GM12878 (cell line): ENCODE data around the gene CBLB. TPM values are rescaled to one million over a fixed set of nuclear protein-coding genes. Genes with fewer than 3 reads are reported as not detected.

ENCODE experiments used
- ATAC-seq: fragments of 200-7000 bp; cut with Tn5 transposase; 3 replicates; pipeline ENCODE4 v1.9.1; 2020; ENCODE audit warnings: mild to moderate bottlenecking, moderate library complexity
- BruUV-seq: library from RNA; stranded (reverse); fragments of 400-500 nt; replicated peaks from 2 replicates; lab custom pipeline; 2021; lab: Mats Ljungman, UMichigan
- CTCF ChIA-PET: fragments of 300-600 bp; sonication (Branson Sonifier 250); formaldehyde crosslinking; extraction: SDS; loops from one replicate; lab custom pipeline; 2021; ENCODE audit warnings: inconsistent platforms; lab: Yijun Ruan, JAX
- POLR2A ChIA-PET: fragments of 350-600 bp; formaldehyde crosslinking; extraction: SDS; loops from one replicate; lab custom pipeline; 2021; ENCODE audit warnings: inconsistent platforms; lab: Charles Lee
- RAD21 ChIA-PET: fragments of 300-600 bp; sonication (Branson Sonifier 250); formaldehyde crosslinking; loops from one replicate; lab custom pipeline; 2023; ENCODE audit warnings: antibody characterized with exemption; ENCODE audit not compliant: unreplicated experiment; lab: Charles Lee
- SMC1A ChIA-PET: fragments of 300-600 bp; sonication (Branson Sonifier 250); formaldehyde crosslinking; loops from one replicate; lab custom pipeline; 2023; ENCODE audit not compliant: unreplicated experiment, uncharacterized antibody; lab: Charles Lee
- DNase-seq: peaks from one replicate; pipeline ENCODE4 v3.0.0-alpha.2; 2011; ENCODE audit warnings: low read depth, low spot score
- FAIRE-seq: peaks from 3 replicates; lab custom pipeline; 2011; peaks lifted over from hg19 to GRCh38; lab: Jason Lieb, UNC
- H2AFZ ChIP-seq: 2 replicates; pipeline ENCODE4 v1.6.0; 2011; ENCODE audit warnings: low read depth, low read length, control low read depth; ENCODE audit not compliant: control insufficient read depth
- H3K27ac ChIP-seq: 2 replicates; pipeline ENCODE4 v1.5.1; 2011; ENCODE audit warnings: control low read depth; ENCODE audit not compliant: control insufficient read depth, insufficient read depth
- H3K27me3 ChIP-seq, 2 experiments: replicated peaks in 1 of 2; 2 replicates each; pipeline versions ENCODE4 v1.6.0 to v1.6.1; 2011; ENCODE audit warnings: low read length in 1 of 2; ENCODE audit not compliant: control insufficient read depth in 2 of 2, insufficient read depth in 2 of 2
- H3K36me3 ChIP-seq, 2 experiments: 2 replicates each; pipeline ENCODE4 v1.5.1; 2011; ENCODE audit warnings: low read length in 1 of 2; ENCODE audit not compliant: control insufficient read depth in 2 of 2, insufficient read depth in 2 of 2
- H3K4me1 ChIP-seq: 2 replicates; pipeline ENCODE4 v1.6.1; 2011; ENCODE audit warnings: mild to moderate bottlenecking, low read length, moderate library complexity, mixed read lengths; ENCODE audit not compliant: control insufficient read depth, insufficient read depth
- H3K4me2 ChIP-seq: 2 replicates; pipeline ENCODE4 v1.6.0; 2011; ENCODE audit warnings: control low read depth; ENCODE audit not compliant: control insufficient read depth, insufficient read depth
- H3K4me3 ChIP-seq: fragments of 200-600 bp; sonication (generic); 2 replicates; pipeline ENCODE4 v1.5.1; 2016
- H3K79me2 ChIP-seq: 2 replicates; pipeline ENCODE4 v1.6.0; 2011; ENCODE audit warnings: low read length; ENCODE audit not compliant: control insufficient read depth, insufficient read depth
- H3K9ac ChIP-seq: 2 replicates; pipeline ENCODE4 v1.8.0; 2011; ENCODE audit warnings: low read length, control low read depth, mixed read lengths; ENCODE audit not compliant: control insufficient read depth, insufficient read depth
- H3K9me3 ChIP-seq: replicated peaks from 3 replicates; pipeline ENCODE4 v1.5.1; 2011; ENCODE audit warnings: mild to moderate bottlenecking, low read length; ENCODE audit not compliant: control insufficient read depth, insufficient read depth
- H4K20me1 ChIP-seq: 2 replicates; pipeline ENCODE4 v1.6.0; 2011; ENCODE audit not compliant: control insufficient read depth, insufficient read depth
- BCLAF1 ChIP-seq: fragments of 450-650 bp; IDR thresholded peaks from 2 replicates; pipeline ENCODE4 v1.6.1; 2017; ENCODE audit warnings: antibody characterized with exemption, mild to moderate bottlenecking, moderate library complexity
- CBFB ChIP-seq: IDR thresholded peaks from 2 replicates; pipeline ENCODE4 v1.6.1; 2016; ENCODE audit warnings: antibody characterized with exemption, low read depth
- CREB1 ChIP-seq: IDR thresholded peaks from 2 replicates; pipeline ENCODE4 v1.6.1; 2012; ENCODE audit warnings: low read depth, mild to moderate bottlenecking, inconsistent platforms
- CREM ChIP-seq: IDR thresholded peaks from 2 replicates; pipeline ENCODE4 v1.6.1; 2014; ENCODE audit warnings: antibody characterized with exemption, low read depth
- E4F1 ChIP-seq: fragments of 450-650 bp; IDR thresholded peaks from 2 replicates; pipeline ENCODE4 v1.6.1; 2018; ENCODE audit warnings: borderline replicate concordance, mild to moderate bottlenecking; ENCODE audit not compliant: partially characterized antibody
- GATAD2B ChIP-seq: fragments of 450-650 bp; conservative IDR thresholded peaks from 2 replicates; pipeline ENCODE4 v1.6.1; 2017; ENCODE audit warnings: low read depth, mild to moderate bottlenecking, moderate library complexity
- HDGF ChIP-seq: fragments of 450-650 bp; IDR thresholded peaks from 2 replicates; pipeline ENCODE4 v1.6.1; 2016; ENCODE audit warnings: antibody characterized with exemption
- MYC ChIP-seq: IDR thresholded peaks from 2 replicates; pipeline ENCODE4 v1.6.1; 2011; ENCODE audit warnings: mild to moderate bottlenecking, low read length, moderate library complexity, inconsistent platforms; ENCODE audit not compliant: insufficient read depth, insufficient replicate concordance, insufficient read length, severe bottlenecking
- NR2C2 ChIP-seq: IDR thresholded peaks from 2 replicates; pipeline ENCODE4 v1.6.1; 2011; ENCODE audit warnings: borderline replicate concordance, low read depth; ENCODE audit not compliant: control insufficient read depth, insufficient read length
- PML ChIP-seq: IDR thresholded peaks from 2 replicates; pipeline ENCODE4 v1.6.1; 2012; ENCODE audit warnings: low read length, inconsistent platforms
- POU2F2 ChIP-seq: IDR thresholded peaks from 3 replicates; pipeline ENCODE4 v1.6.1; 2011; ENCODE audit warnings: low read depth, mild to moderate bottlenecking, low read length, borderline replicate concordance
- RUNX3 ChIP-seq: IDR thresholded peaks from 2 replicates; pipeline ENCODE4 v1.6.1; 2012; ENCODE audit warnings: low read length, inconsistent platforms
- WRNIP1 ChIP-seq: IDR thresholded peaks from 2 replicates; pipeline ENCODE4 v1.6.1; 2011; ENCODE audit warnings: low read depth, low read length, improper control_type of control experiment, borderline replicate concordance
- ZNF384 ChIP-seq: IDR thresholded peaks from 2 replicates; pipeline ENCODE4 v1.6.1; 2012; ENCODE audit warnings: low read depth, mild to moderate bottlenecking, low read length, improper control_type of control experiment, borderline replicate concordance
- ZNF622 ChIP-seq: fragments of 450-650 bp; IDR thresholded peaks from 2 replicates; pipeline ENCODE4 v1.6.1; 2017; ENCODE audit warnings: mild to moderate bottlenecking, inconsistent platforms
- ZZZ3 ChIP-seq: IDR thresholded peaks from 2 replicates; pipeline ENCODE4 v1.6.1; 2011; ENCODE audit warnings: low read depth; ENCODE audit not compliant: control insufficient read depth, insufficient read length
- WGBS: methylation state at CpG from one replicate; pipeline ENCODE4 v1.1.6; 2016; ENCODE audit warnings: low lambda C conversion rate; ENCODE audit not compliant: insufficient replicate concordance, insufficient coverage; ENCODE audit errors: missing lambda C conversion rate; 5-methylcytosine and 5-hydroxymethylcytosine counted together
- in situ Hi-C: fragments of 300-500 bp; cut with MboI; formaldehyde crosslinking; loops from 9 replicates; pipeline ENCODE4 v1.14.3; 2018; ENCODE audit warnings: mixed read lengths
- intact Hi-C: fragments of 100-400 bp; cut with micrococcal nuclease; formaldehyde crosslinking; loops from one replicate; pipeline ENCODE4 v1.14.2; 2022; ENCODE audit not compliant: unreplicated experiment
- polyA plus RNA-seq, 11 experiments: library from polyadenylated mRNA; depleted of rRNA in 4 of 11; unstranded in 6 of 11; stranded (reverse) in 5 of 11; fragments of >200 nt; fragmentation: Nextera tagmentation in 4 of 11; fragmentation: Illumina TruSeq in 1 of 11; extraction: Ambion mirVana in 4 of 11; extraction: Trizol in 1 of 11; gene quantifications; 1 replicate in 1 of 11; 2 replicates in 10 of 11; pipeline versions ENCODE4 v1.2.1 to v1.2.3, GENCODE V29; 2011 to 2016; ENCODE audit warnings: inconsistent platforms in 2 of 11, missing spikeins in 2 of 11, low read depth in 1 of 11
- total RNA-seq, 4 experiments: library from RNA; depleted of rRNA in 3 of 4; stranded (reverse); fragments of >200 nt in 3 of 4; fragmentation: Illumina TruSeq in 1 of 4; extraction: Trizol in 1 of 4; gene quantifications; 2 replicates each; pipeline versions ENCODE4 v1.2.1 to v1.2.3, GENCODE V29; 2013 to 2021

The CBLB gene
- total and polyA plus RNA-seq, 10 of the 15 experiments (the other 5 are each of a cell fraction or from before 2014, with no cell fraction given): 17.2 to 107 (median 41.9) TPM

- Histone ChIP-seq H3K9ac (no peak overlapping the region), H3K27ac (no peak overlapping the region), H3K79me2 (peaks cover 34% of the 10 kb centered on the region), H3K4me2 (no peak overlapping the region), H4K20me1 (no peaks in the 10 kb centered on the region), H3K36me3 (no peaks in the 10 kb centered on the region; a peak in 2 of 4 replicates), H3K4me1 (peaks cover 5% of the 10 kb centered on the region), H3K9me3 (peaks cover 14% of the 10 kb centered on the region), H3K4me3 (no peak overlapping the region), H3K27me3 (no peaks in the 10 kb centered on the region), H2AFZ (no peak overlapping the region)
- WGBS: 74% methylated on average over 2 of the region's 2 CpGs
- TF ChIP-seq E4F1: no peak
- TF ChIP-seq MYC: no peak
- no peak for TF ChIP-seq RUNX3
- no peak for TF ChIP-seq WRNIP1
- TF ChIP-seq HDGF: no peak
- TF ChIP-seq NR2C2: no peak
- TF ChIP-seq CBFB: no peak
- TF ChIP-seq CREM: no peak
- no peak for TF ChIP-seq POU2F2
- TF ChIP-seq ZNF622: no peak
- TF ChIP-seq ZNF384: no peak
- no peak for TF ChIP-seq ZZZ3
- no peak for TF ChIP-seq PML
- TF ChIP-seq GATAD2B: no peak
- no peak for TF ChIP-seq CREB1
- no peak for TF ChIP-seq BCLAF1
- no peak for ATAC-seq
- ChIA-PET RAD21 (interaction anchor here (0.7 kb wide), 1 partner anchor 13 kb away, joined by 3 read pairs; no protein-coding TSS in a partner anchor), CTCF (no interaction called here), SMC1A (interaction anchor here (0.6 to 1.6 kb wide), 4 partner anchors 9 to 1289 kb away, joined by 3 to 4 read pairs (median 4); no protein-coding TSS in a partner anchor), POLR2A (no interaction called here)
- intact Hi-C loops: no loop called here
- BruUV-seq: no TSS peak
- no peak for DNase-seq
- in situ Hi-C loops: no loop called here
- no peak for FAIRE-seq
Measured at GRCh38 chr3:105793040-105793439, 75.8 kb downstream of the CBLB start.
